ENCODE data around the gene SLC35F4. TPM values are rescaled to one million over a fixed set of nuclear protein-coding genes. Genes with fewer than 3 reads are reported as not detected.

Gene SLC35F4
- total and polyA plus RNA-seq, 11 donors, result not detected

DNA sequence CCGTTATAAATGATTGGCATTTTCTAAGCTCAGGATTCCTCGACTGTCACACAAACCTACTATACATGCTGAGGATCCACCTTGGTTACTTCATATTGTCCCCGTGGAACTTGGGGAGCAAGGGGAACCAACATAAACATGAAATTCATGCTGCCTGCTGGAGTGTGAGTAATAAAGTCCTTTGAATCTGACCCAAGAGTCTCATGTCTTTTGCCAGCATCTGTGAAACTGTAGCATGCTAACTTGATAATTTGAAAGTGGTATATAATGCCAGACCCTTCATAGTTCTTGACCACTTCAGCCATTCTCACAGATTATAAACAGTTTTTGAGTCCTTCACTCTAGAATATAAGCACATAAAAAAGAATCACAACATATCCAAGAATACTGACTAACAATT, 17.1 kb downstream of the SLC35F4 start:
- H3K4me3 ChIP-seq, result no peak overlapping the region
- peaks cover 0 to 2% (median 0%) of the 10 kb centered on the region in 9 donors for H3K27me3 ChIP-seq
- ATAC-seq (no peak), DNase-seq (no peak)
- no peaks in the 10 kb centered on the region for H3K36me3 ChIP-seq
- peaks cover 0 to 18% (median 0%) of the 10 kb centered on the region in 12 donors for H3K4me1 ChIP-seq
- intact Hi-C loops (cut with DNase I), result no loop called here
- TF ChIP-seq, protein P1, sequence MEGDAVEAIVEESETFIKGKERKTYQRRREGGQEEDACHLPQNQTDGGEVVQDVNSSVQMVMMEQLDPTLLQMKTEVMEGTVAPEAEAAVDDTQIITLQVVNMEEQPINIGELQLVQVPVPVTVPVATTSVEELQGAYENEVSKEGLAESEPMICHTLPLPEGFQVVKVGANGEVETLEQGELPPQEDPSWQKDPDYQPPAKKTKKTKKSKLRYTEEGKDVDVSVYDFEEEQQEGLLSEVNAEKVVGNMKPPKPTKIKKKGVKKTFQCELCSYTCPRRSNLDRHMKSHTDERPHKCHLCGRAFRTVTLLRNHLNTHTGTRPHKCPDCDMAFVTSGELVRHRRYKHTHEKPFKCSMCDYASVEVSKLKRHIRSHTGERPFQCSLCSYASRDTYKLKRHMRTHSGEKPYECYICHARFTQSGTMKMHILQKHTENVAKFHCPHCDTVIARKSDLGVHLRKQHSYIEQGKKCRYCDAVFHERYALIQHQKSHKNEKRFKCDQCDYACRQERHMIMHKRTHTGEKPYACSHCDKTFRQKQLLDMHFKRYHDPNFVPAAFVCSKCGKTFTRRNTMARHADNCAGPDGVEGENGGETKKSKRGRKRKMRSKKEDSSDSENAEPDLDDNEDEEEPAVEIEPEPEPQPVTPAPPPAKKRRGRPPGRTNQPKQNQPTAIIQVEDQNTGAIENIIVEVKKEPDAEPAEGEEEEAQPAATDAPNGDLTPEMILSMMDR (IDR thresholded peaks at IDR 0.05), result no peak
- TF ChIP-seq POLR2A (IDR thresholded peaks at IDR 0.05), result no peak
- 63 to 84% (median 68%) methylated on average over 3 of the region's 3 CpGs for WGBS, 4 donors
- no peaks in the 10 kb centered on the region for H3K9me3 ChIP-seq
- H3K27ac ChIP-seq, result no peak overlapping the region

DNA sequence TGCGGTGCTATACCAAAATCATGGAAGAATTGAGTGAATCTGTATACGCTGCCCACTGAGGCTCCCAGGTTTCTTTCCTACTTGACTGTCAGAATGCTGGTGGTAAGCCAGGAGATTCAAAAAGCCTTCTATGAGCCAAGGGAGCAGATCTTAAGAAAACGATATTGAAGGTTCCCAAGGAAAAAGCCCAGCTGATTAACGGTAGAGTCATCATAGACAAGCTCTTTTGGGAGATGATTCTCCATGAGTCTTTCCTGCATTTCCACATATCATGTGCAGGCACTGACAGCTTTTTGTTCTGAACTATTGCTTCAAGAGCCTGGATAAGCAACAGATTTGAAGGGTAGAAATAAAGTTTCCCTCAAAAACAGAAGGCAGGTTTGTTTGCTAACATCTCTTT, 17.5 kb downstream of the SLC35F4 start:
- H3K36me3 ChIP-seq, result no peaks in the 10 kb centered on the region
- no peak for DNase-seq
- peak in 1 of 4 donors; percentile 53 for ATAC-seq
- H3K27ac ChIP-seq, result peak overlapping the region in 3 of 12 donors; percentile 16 to 59 (median 39)
- 66 to 83% (median 76%) methylated on average over 4 of the region's 4 CpGs for WGBS, 4 donors
- H3K27me3 ChIP-seq, result no peaks in the 10 kb centered on the region
- intact Hi-C loops (cut with DNase I), result no loop called here
- H3K4me3 ChIP-seq, result no peak overlapping the region
- TF ChIP-seq POLR2A (IDR thresholded peaks at IDR 0.05), result no peak
- TF ChIP-seq, protein P1 (IDR thresholded peaks at IDR 0.05), result no peak
- no peaks in the 10 kb centered on the region for H3K9me3 ChIP-seq
- H3K4me1 ChIP-seq, result peaks cover 0 to 18% (median 0%) of the 10 kb centered on the region in 12 donors

DNA sequence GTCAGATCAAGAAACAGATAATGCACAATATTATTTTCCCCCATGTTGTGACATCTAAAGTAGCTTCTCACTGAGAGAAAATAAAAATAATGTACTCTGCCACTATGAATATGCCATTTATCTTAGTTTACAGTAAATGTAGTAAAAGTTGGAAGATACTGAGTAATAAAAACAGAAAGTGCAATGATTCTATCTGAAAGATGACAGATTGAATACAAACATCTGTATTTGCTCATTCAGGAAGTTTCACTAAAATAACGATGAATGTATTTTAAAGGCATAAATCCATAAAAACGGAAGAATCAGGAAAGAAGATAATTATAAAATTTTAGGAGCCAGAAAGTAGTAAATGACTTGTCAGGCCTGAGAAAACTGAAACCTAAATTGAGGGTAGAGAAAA, 18.2 kb downstream of the SLC35F4 start:
- no peak for DNase-seq
- Histone ChIP-seq H3K27ac (peak overlapping the region in 6 of 12 donors; percentile 25 to 73 (median 58)), H3K9me3 (no peaks in the 10 kb centered on the region), H3K27me3 (no peaks in the 10 kb centered on the region), H3K4me3 (no peak overlapping the region), H3K4me1 (peaks cover 0 to 18% (median 0%) of the 10 kb centered on the region in 12 donors), H3K36me3 (no peaks in the 10 kb centered on the region)
- WGBS, 4 donors, result 57 to 68% (median 64%) methylated on average over 2 of the region's 2 CpGs
- ATAC-seq, result no peak
- TF ChIP-seq, protein P1 (IDR thresholded peaks at IDR 0.05), result no peak
- no peak for TF ChIP-seq POLR2A (IDR thresholded peaks at IDR 0.05)
- intact Hi-C loops (cut with DNase I), result no loop called here

DNA sequence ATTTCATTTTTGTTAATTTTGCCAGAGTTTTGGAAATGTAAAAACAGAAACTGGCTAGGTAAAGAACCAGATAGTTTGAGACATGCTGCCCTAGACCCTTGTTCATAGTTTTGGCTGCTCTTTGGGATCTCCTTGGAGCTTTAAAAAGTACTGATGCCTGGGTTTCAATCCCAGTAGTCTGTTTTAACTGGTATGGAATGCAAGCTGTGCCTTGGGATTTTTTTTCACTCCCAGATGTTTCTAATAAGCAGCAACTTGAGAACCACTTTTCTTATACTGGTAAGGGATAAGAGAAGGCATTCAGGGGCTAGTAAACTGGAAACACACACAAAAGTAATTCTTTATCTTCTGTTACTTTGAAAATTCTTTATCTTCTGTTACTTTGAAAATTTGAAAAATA, 18.8 kb downstream of the SLC35F4 start:
- H3K27me3 ChIP-seq, result no peaks in the 10 kb centered on the region
- H3K27ac ChIP-seq, result peak overlapping the region in 6 of 12 donors; percentile 25 to 73 (median 58)
- intact Hi-C loops (cut with DNase I), result no loop called here
- no peaks in the 10 kb centered on the region for H3K9me3 ChIP-seq
- H3K4me1 ChIP-seq, result peaks cover 0 to 18% (median 0%) of the 10 kb centered on the region in 12 donors
- H3K36me3 ChIP-seq, result no peaks in the 10 kb centered on the region
- ATAC-seq, result peak in 1 of 4 donors; percentile 66
- TF ChIP-seq POLR2A (IDR thresholded peaks at IDR 0.05), result no peak
- TF ChIP-seq, protein P1 (IDR thresholded peaks at IDR 0.05), result no peak
- no peak for DNase-seq
- H3K4me3 ChIP-seq, result no peak overlapping the region
